HepG2 (cell line): ENCODE measurements around the gene IPP. TPM values are rescaled to one million over a fixed set of nuclear protein-coding genes. Genes with fewer than 3 reads are reported as not detected.

ENCODE experiments used
- HIVEP1 ChIP-seq: sonication (generic); formaldehyde crosslinking; IDR thresholded peaks from 2 replicates; pipeline ENCODE4 v1.4.0; 2020; ENCODE audit warnings: mild to moderate bottlenecking, missing genetic modification reagents
- POLR2A ChIP-seq, 2 experiments: IDR thresholded peaks; 2 replicates each; pipeline ENCODE4 v1.6.1; 2011; ENCODE audit warnings: low read depth in 2 of 2, low read length in 2 of 2, mild to moderate bottlenecking in 1 of 2, moderate library complexity in 1 of 2; ENCODE audit not compliant: insufficient read depth in 1 of 2
- RBFOX2 ChIP-seq: fragments of 200-400 bp; formaldehyde crosslinking; IDR thresholded peaks from 2 replicates; pipeline ENCODE4 v1.6.1; 2017; ENCODE audit warnings: low read depth, mild to moderate bottlenecking, low read length
- ZBTB7A ChIP-seq: sonication (generic); formaldehyde crosslinking; IDR thresholded peaks from 2 replicates; pipeline ENCODE4 v1.8.0; 2022; ENCODE audit warnings: mild to moderate bottlenecking, missing genetic modification reagents
- ZNF782 ChIP-seq: sonication (generic); formaldehyde crosslinking; IDR thresholded peaks from 2 replicates; pipeline ENCODE4 v1.4.0; 2020; ENCODE audit warnings: missing genetic modification reagents, mild to moderate bottlenecking, borderline replicate concordance
- polyA plus RNA-seq, 8 experiments: library from polyadenylated mRNA; depleted of rRNA in 3 of 8; stranded (reverse) in 7 of 8; unstranded in 1 of 8; fragments of >200 nt; fragmentation: Illumina TruSeq in 4 of 8; extraction: Trizol in 4 of 8; gene quantifications; 2 replicates each; pipeline versions ENCODE4 v1.2.1 to v1.2.3, GENCODE V29; 2011 to 2016; ENCODE audit warnings: low read depth in 4 of 8, missing spikeins in 1 of 8, mixed read lengths in 1 of 8; ENCODE audit not compliant: insufficient read depth in 1 of 8
- total RNA-seq, 5 experiments: library from RNA; depleted of rRNA; stranded (reverse); fragments of >200 nt; fragmentation: Illumina TruSeq; extraction: Trizol; gene quantifications; 2 replicates each; pipeline ENCODE4 v1.2.3, GENCODE V29; 2016; ENCODE audit warnings: low read depth in 1 of 5
- TF ChIP-seq, protein P1 (sequence below): sonication (generic); formaldehyde crosslinking; conservative IDR thresholded peaks from 2 replicates; pipeline ENCODE4 v1.4.0; 2020; ENCODE audit warnings: mild to moderate bottlenecking, missing genetic modification reagents, moderate library complexity
- TF ChIP-seq, protein P2 (sequence below): sonication (generic); formaldehyde crosslinking; IDR thresholded peaks from 2 replicates; pipeline ENCODE4 v1.5.0; 2020; ENCODE audit warnings: missing genetic modification reagents
- TF ChIP-seq, protein P3 (sequence below): sonication (generic); formaldehyde crosslinking; IDR thresholded peaks from 2 replicates; pipeline ENCODE4 v1.8.1; 2023; ENCODE audit warnings: mild to moderate bottlenecking, missing genetic modification reagents
- TF ChIP-seq, protein P4 (sequence below): IDR thresholded peaks from 2 replicates; pipeline ENCODE4 v1.6.1; 2016; ENCODE audit warnings: missing compliant biosample characterization, missing genetic modification reagents, borderline replicate concordance
- TF ChIP-seq, protein P5 (sequence below), 2 experiments: sonication (generic) in 1 of 2; formaldehyde crosslinking in 1 of 2; IDR thresholded peaks; 2 replicates each; pipeline versions ENCODE4 v1.6.1 to v1.9.0; 2014 to 2022; ENCODE audit warnings: antibody characterized with exemption in 1 of 2, borderline replicate concordance in 1 of 2, inconsistent platforms in 1 of 2, low read depth in 1 of 2, missing genetic modification reagents in 1 of 2
- TF ChIP-seq, protein P6 (sequence below): sonication (generic); formaldehyde crosslinking; IDR thresholded peaks from 2 replicates; pipeline ENCODE4 v1.4.0; 2020; ENCODE audit warnings: missing genetic modification reagents

IPP gene
- total and polyA plus RNA-seq, 2 of the 13 experiments (the other 11 are each of a cell fraction or from before 2014, with no cell fraction given), result 3.0 to 9.7 TPM

DNA sequence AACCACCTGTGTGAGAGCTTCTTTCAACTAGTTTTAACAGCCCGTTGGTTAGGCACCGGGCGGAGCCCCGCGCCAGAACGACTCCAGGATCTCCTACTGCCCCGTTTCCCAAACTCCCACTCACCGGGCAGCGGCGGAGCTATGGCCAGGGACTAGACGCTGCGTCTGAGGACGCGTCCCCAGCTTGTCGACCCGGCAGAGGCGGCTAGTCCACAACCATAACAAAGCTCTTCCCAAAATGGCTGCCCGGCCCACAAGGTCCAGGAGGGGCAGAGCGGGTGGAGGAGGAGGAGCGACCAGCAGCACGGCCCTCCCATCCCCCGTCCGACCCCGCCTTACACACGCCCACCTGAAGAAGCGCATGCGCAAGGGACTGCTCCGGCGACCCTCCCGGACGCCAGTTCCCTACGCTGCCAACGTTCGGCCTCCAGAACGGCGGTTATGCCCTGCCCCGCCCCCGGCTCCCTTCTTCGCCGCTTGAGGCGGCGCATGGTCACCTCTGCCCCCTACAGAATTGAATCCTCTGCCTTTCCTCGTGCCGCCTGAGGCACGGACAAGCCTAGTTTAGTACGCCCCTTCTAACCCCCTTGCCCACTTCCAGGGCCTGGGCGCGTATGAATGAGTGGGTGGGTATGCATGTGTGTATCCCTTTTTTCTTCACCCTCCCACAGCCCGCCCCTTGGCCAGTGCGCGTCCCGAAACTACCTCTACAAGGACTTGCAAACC, 64.0 kb downstream of the IPP start, which contains the start of gene GPBP1L1 (continued):
- TF ChIP-seq, protein P1, sequence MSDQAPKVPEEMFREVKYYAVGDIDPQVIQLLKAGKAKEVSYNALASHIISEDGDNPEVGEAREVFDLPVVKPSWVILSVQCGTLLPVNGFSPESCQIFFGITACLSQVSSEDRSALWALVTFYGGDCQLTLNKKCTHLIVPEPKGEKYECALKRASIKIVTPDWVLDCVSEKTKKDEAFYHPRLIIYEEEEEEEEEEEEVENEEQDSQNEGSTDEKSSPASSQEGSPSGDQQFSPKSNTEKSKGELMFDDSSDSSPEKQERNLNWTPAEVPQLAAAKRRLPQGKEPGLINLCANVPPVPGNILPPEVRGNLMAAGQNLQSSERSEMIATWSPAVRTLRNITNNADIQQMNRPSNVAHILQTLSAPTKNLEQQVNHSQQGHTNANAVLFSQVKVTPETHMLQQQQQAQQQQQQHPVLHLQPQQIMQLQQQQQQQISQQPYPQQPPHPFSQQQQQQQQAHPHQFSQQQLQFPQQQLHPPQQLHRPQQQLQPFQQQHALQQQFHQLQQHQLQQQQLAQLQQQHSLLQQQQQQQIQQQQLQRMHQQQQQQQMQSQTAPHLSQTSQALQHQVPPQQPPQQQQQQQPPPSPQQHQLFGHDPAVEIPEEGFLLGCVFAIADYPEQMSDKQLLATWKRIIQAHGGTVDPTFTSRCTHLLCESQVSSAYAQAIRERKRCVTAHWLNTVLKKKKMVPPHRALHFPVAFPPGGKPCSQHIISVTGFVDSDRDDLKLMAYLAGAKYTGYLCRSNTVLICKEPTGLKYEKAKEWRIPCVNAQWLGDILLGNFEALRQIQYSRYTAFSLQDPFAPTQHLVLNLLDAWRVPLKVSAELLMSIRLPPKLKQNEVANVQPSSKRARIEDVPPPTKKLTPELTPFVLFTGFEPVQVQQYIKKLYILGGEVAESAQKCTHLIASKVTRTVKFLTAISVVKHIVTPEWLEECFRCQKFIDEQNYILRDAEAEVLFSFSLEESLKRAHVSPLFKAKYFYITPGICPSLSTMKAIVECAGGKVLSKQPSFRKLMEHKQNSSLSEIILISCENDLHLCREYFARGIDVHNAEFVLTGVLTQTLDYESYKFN, result 0 out of 2 replicates have a peak, but pooled peaks have one; percentile 14
- TF ChIP-seq RBFOX2 (peak; percentile 84), POLR2A (IDR thresholded peaks at IDR 0.05; ENCODE audit: insufficient read depth in 1 of 2, low read depth in 2 of 2, low read length in 2 of 2) (peak; percentile 69 to 89), ZNF782 (CRISPR knock-in tag) (no peak), HIVEP1 (CRISPR knock-in tag) (peak; percentile 25; the same call in 1 of the 2 replicates), ZBTB7A (CRISPR knock-in tag) (0 out of 2 replicates have a peak, but pooled peaks have one; percentile 53)
- TF ChIP-seq, protein P2, sequence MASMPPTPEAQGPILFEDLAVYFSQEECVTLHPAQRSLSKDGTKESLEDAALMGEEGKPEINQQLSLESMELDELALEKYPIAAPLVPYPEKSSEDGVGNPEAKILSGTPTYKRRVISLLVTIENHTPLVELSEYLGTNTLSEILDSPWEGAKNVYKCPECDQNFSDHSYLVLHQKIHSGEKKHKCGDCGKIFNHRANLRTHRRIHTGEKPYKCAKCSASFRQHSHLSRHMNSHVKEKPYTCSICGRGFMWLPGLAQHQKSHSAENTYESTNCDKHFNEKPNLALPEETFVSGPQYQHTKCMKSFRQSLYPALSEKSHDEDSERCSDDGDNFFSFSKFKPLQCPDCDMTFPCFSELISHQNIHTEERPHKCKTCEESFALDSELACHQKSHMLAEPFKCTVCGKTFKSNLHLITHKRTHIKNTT (CRISPR knock-in tag), result no peak
- TF ChIP-seq, protein P3, sequence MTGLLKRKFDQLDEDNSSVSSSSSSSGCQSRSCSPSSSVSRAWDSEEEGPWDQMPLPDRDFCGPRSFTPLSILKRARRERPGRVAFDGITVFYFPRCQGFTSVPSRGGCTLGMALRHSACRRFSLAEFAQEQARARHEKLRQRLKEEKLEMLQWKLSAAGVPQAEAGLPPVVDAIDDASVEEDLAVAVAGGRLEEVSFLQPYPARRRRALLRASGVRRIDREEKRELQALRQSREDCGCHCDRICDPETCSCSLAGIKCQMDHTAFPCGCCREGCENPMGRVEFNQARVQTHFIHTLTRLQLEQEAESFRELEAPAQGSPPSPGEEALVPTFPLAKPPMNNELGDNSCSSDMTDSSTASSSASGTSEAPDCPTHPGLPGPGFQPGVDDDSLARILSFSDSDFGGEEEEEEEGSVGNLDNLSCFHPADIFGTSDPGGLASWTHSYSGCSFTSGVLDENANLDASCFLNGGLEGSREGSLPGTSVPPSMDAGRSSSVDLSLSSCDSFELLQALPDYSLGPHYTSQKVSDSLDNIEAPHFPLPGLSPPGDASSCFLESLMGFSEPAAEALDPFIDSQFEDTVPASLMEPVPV (CRISPR knock-in tag), result peak; percentile 79
- TF ChIP-seq, protein P4, sequence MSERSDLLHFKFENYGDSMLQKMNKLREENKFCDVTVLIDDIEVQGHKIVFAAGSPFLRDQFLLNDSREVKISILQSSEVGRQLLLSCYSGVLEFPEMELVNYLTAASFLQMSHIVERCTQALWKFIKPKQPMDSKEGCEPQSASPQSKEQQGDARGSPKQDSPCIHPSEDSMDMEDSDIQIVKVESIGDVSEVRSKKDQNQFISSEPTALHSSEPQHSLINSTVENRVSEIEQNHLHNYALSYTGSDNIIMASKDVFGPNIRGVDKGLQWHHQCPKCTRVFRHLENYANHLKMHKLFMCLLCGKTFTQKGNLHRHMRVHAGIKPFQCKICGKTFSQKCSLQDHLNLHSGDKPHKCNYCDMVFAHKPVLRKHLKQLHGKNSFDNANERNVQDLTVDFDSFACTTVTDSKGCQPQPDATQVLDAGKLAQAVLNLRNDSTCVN (CRISPR knock-in tag), result no peak
- TF ChIP-seq, protein P5, sequence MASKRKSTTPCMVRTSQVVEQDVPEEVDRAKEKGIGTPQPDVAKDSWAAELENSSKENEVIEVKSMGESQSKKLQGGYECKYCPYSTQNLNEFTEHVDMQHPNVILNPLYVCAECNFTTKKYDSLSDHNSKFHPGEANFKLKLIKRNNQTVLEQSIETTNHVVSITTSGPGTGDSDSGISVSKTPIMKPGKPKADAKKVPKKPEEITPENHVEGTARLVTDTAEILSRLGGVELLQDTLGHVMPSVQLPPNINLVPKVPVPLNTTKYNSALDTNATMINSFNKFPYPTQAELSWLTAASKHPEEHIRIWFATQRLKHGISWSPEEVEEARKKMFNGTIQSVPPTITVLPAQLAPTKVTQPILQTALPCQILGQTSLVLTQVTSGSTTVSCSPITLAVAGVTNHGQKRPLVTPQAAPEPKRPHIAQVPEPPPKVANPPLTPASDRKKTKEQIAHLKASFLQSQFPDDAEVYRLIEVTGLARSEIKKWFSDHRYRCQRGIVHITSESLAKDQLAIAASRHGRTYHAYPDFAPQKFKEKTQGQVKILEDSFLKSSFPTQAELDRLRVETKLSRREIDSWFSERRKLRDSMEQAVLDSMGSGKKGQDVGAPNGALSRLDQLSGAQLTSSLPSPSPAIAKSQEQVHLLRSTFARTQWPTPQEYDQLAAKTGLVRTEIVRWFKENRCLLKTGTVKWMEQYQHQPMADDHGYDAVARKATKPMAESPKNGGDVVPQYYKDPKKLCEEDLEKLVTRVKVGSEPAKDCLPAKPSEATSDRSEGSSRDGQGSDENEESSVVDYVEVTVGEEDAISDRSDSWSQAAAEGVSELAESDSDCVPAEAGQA (IDR thresholded peaks at IDR 0.05; ENCODE audit: low read depth), result peak; percentile 77
- TF ChIP-seq, protein P5 (CRISPR knock-in tag; IDR thresholded peaks at IDR 0.05; ENCODE audit: borderline replicate concordance), result no peak
- TF ChIP-seq, protein P6, sequence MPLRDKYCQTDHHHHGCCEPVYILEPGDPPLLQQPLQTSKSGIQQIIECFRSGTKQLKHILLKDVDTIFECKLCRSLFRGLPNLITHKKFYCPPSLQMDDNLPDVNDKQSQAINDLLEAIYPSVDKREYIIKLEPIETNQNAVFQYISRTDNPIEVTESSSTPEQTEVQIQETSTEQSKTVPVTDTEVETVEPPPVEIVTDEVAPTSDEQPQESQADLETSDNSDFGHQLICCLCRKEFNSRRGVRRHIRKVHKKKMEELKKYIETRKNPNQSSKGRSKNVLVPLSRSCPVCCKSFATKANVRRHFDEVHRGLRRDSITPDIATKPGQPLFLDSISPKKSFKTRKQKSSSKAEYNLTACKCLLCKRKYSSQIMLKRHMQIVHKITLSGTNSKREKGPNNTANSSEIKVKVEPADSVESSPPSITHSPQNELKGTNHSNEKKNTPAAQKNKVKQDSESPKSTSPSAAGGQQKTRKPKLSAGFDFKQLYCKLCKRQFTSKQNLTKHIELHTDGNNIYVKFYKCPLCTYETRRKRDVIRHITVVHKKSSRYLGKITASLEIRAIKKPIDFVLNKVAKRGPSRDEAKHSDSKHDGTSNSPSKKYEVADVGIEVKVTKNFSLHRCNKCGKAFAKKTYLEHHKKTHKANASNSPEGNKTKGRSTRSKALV (CRISPR knock-in tag), result no peak
